HG03575 (cell line): Measurements from ENCODE around the gene PLXDC1.

Experiments
- ATAC-seq: cut with Tn5 transposase; IDR thresholded peaks from one replicate; pipeline ENCODE4 v1.9.1; 2021; ENCODE audit not compliant: unreplicated experiment, insufficient number of reproducible peaks, low FRiP score; ENCODE audit errors: extremely low read depth

Gene PLXDC1

GRCh38 chr17:39151150-39151942 is at the start of gene PLXDC1:
PLXDC1 (minus strand) TSS chr17:39151637; CDS start chr17:39151437, 200 bp downstream.
- no peak for ATAC-seq

- no peak for ATAC-seq
Observed at GRCh38 chr17:39200957-39201510, 49.6 kb upstream of the PLXDC1 start.

- ATAC-seq, result no peak
Observed at GRCh38 chr17:39200070-39200879, 48.8 kb upstream of the PLXDC1 start, which contains the start of gene RPL19. RPL19 (plus strand) TSS chr17:39200283; CDS start chr17:39200345, 62 bp downstream.

- ATAC-seq, result no peak
Observed at GRCh38 chr17:39199820-39200069, 48.3 kb upstream of the PLXDC1 start.

GRCh38 chr17:39198186-39198566 is 46.7 kb upstream of the PLXDC1 start:
- ATAC-seq, result no peak

- no peak for ATAC-seq
Observed at GRCh38 chr17:39197380-39198185, 46.1 kb upstream of the PLXDC1 start, which contains the start of gene CACNB1. CACNB1 (minus strand) TSS chr17:39197669; CDS start chr17:39197495, 174 bp downstream.

- no peak for ATAC-seq
Observed at GRCh38 chr17:39196808-39197291, 45.4 kb upstream of the PLXDC1 start.

GRCh38 chr17:39196241-39196807 is 44.9 kb upstream of the PLXDC1 start:
- no peak for ATAC-seq

GRCh38 chr17:39195568-39196160 is 44.2 kb upstream of the PLXDC1 start:
- ATAC-seq, result no peak

GRCh38 chr17:39194985-39195524 is 43.6 kb upstream of the PLXDC1 start:
- no peak for ATAC-seq

- no peak for ATAC-seq
Observed at GRCh38 chr17:39194089-39194984, 42.9 kb upstream of the PLXDC1 start.

GRCh38 chr17:39193346-39193745 is 41.9 kb upstream of the PLXDC1 start:
- no peak for ATAC-seq

GRCh38 chr17:39192901-39193300 is 41.5 kb upstream of the PLXDC1 start:
- no peak for ATAC-seq

- ATAC-seq, result no peak
Observed at GRCh38 chr17:39191750-39192510, 40.5 kb upstream of the PLXDC1 start.

- no peak for ATAC-seq
Observed at GRCh38 chr17:39187152-39187830, 35.9 kb upstream of the PLXDC1 start.

GRCh38 chr17:39186481-39187002 is 35.1 kb upstream of the PLXDC1 start:
- ATAC-seq, result no peak
